GM23338 (cell line): Measurements from ENCODE around the gene ABCA7.

Source experiments
- CREB1 ChIP-seq: fragments of 250-450 bp; sonication (Bioruptor Pico); IDR thresholded peaks from 2 replicates; pipeline ENCODE4 v1.5.0; 2020; ENCODE audit warnings: low read depth, mild to moderate bottlenecking, moderate library complexity
- CTCF ChIP-seq, 2 experiments: fragments of 200-600 bp in 1 of 2; sonication (generic) in 1 of 2; conservative IDR thresholded peaks; 2 replicates each; pipeline versions ENCODE4 v1.5.1 to v1.6.1; 2016 to 2017; ENCODE audit warnings: antibody characterized with exemption in 2 of 2, low read depth in 2 of 2, mild to moderate bottlenecking in 2 of 2, moderate library complexity in 1 of 2
- ETS1 ChIP-seq: IDR thresholded peaks from 2 replicates; pipeline ENCODE4 v1.6.1; 2016; ENCODE audit warnings: antibody characterized with exemption
- EZH2 ChIP-seq: fragments of 200-600 bp; sonication (generic); IDR thresholded peaks from one replicate; pipeline ENCODE4 v1.8.0; 2017; ENCODE audit warnings: antibody characterized with exemption, mild to moderate bottlenecking, low read depth; ENCODE audit not compliant: unreplicated experiment
- EZH2phosphoT487 ChIP-seq: fragments of 200-600 bp; sonication (generic); IDR thresholded peaks from one replicate; pipeline ENCODE4 v1.8.1; 2018; ENCODE audit warnings: antibody characterized with exemption; ENCODE audit not compliant: unreplicated experiment
- JUNB ChIP-seq: IDR thresholded peaks from one replicate; pipeline ENCODE4 v1.6.1; 2016; ENCODE audit warnings: antibody characterized with exemption; ENCODE audit not compliant: unreplicated experiment
- NANOG ChIP-seq: IDR thresholded peaks from 2 replicates; pipeline ENCODE4 v1.6.1; 2016; ENCODE audit warnings: antibody characterized with exemption, borderline replicate concordance
- POLR2AphosphoS5 ChIP-seq: IDR thresholded peaks from 2 replicates; pipeline ENCODE4 v1.6.1; 2016; ENCODE audit warnings: antibody characterized with exemption, low read depth
- REST ChIP-seq: IDR thresholded peaks from one replicate; pipeline ENCODE4 v1.6.1; 2018; ENCODE audit warnings: antibody characterized with exemption; ENCODE audit not compliant: unreplicated experiment
- STAT1 ChIP-seq: IDR thresholded peaks from one replicate; pipeline ENCODE4 v1.6.1; 2016; ENCODE audit warnings: antibody characterized with exemption; ENCODE audit not compliant: unreplicated experiment
- ZNF114 ChIP-seq: fragments of 250-450 bp; sonication (Bioruptor Pico); IDR thresholded peaks from 2 replicates; pipeline ENCODE4 v1.5.0; 2020; ENCODE audit warnings: mild to moderate bottlenecking, moderate library complexity
- ZNF331 ChIP-seq: fragments of 250-450 bp; sonication (Bioruptor Pico); IDR thresholded peaks from 2 replicates; pipeline ENCODE4 v1.5.0; 2020; ENCODE audit warnings: low read depth, mild to moderate bottlenecking, moderate library complexity

GRCh38 chr19:1055028-1055425 lies 15.1 kb downstream of the ABCA7 start:
- no peak for TF ChIP-seq POLR2AphosphoS5
- TF ChIP-seq EZH2phosphoT487, result no peak
- no peak for TF ChIP-seq CREB1 (CRISPR knock-in tag)
- TF ChIP-seq CTCF (conservative IDR thresholded peaks at IDR 0.05; ENCODE audit: low read depth in 2 of 2), result no peak
- no peak for TF ChIP-seq EZH2
- no peak for TF ChIP-seq REST
- TF ChIP-seq JUNB, result no peak
- TF ChIP-seq STAT1, result no peak
- no peak for TF ChIP-seq ZNF331 (CRISPR knock-in tag)
- TF ChIP-seq ZNF114 (CRISPR knock-in tag), result no peak
- no peak for TF ChIP-seq NANOG
- no peak for TF ChIP-seq ETS1
